ENCODE measurements around the gene DAB2.

Gene DAB2

DNA sequence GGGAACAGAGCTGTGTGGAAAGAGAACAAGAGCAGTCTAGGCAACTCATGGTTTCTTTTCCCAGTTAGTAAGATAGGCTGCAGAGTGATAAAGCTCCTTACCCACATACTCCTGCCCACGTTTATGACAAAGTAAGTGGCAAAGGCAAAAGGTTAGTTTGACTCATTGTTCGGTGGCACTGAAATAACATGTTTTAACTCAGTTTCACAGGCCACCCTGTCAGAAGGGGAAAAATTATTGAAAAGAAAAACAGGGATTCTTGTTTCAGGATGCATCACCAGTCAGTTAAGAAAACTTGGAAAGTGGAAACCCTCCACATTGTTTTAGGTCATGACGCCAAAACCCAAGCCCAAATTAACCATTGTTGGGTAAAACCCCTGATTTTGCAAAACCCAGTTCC lies 22.3 kb upstream of the DAB2 start:
- DNase-seq, result no peak

GRCh38 chr5:39446231-39446630 lies 21.5 kb upstream of the DAB2 start:
- DNase-seq, result no peak

GRCh38 chr5:39443911-39444310 lies 19.1 kb upstream of the DAB2 start:
- DNase-seq, result no peak

GRCh38 chr5:39442991-39443390 lies 18.2 kb upstream of the DAB2 start:
- no peak for DNase-seq

- no peak for DNase-seq
These were observed 17.1 kb upstream of the DAB2 start for GRCh38 chr5:39441838-39442237.

DNA sequence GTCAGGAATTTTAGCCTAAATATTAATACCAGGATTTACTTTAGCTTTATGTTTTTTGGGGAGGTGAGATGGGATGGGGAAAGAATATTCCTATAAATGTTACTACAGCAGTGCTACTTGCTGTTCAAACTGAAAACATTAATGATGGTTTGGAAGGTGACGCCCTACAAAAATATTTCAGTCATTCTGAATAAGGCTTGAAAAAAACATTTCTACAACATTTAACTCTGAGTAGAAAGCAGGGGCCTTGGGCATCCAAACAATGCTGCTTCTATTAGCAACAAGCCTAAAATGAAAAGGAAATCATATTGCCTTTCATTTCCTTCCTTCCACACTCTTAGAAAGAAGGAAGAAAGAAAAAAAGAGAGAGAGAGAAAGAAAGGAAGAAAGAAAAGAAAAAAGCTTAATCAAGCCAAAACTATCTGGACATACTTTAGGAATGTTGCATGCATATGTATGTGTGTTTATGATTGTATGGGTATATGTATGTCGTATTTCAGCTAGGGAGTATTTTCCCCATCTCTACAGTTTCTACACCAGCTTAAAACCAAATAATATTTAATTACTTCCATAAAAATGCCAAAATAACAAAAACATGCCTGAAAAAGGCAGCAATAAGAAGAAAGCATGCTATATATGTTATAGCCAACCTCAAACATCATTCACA lies 16.3 kb upstream of the DAB2 start:
- no peak for DNase-seq

- no peak for DNase-seq
These were observed 15.6 kb upstream of the DAB2 start for GRCh38 chr5:39440192-39440957.

DNA sequence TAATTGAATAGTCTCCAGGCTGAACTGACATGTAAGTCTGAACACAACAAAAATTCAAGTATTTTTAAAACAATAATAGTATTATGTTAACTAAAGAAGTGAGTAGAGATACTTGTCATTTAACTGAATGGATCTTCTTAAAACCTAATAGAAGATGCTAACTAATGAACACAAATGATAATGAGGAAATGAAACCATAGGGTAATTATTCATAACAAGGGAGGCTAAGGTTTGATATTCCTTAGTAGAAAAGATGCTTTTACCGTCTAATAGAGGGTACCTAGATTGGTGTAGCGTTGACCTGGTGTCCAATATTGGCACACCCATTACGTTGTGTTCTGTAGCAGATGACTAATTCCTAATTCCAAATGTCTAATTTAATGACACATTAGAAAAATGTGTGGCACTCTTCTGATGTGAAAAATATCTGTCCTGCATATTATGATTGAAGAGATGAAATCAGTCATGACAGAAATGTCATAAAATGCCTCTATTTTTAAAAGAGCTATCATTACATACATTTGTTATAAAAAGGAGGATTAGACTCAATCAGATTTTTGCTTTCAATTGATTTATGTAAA lies 14.9 kb upstream of the DAB2 start:
- no peak for DNase-seq

- DNase-seq, result no peak
These were observed 12.7 kb upstream of the DAB2 start for GRCh38 chr5:39437467-39437866.

DNA sequence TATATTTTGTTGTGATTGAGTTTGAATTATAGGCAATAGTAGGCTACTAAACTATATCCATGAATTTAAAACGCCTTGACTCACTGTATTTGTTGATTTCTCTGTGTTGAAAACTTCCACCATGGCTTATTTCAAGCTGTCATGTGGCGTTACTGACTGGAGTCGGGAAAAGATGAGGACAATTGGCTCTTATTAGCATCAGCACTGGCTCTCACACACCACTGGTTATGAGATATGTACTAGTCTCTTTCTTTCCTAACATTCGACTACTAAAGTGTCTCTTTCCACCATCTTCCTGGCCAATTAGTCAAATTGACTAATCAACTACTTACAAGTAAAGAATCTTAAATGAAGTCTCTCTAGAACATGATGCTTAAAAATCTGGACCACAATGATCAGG lies 9.1 kb upstream of the DAB2 start:
- no peak for DNase-seq

GRCh38 chr5:39432696-39433530 lies 8.1 kb upstream of the DAB2 start:
- DNase-seq, result no peak

- no peak for DNase-seq
These were observed 5.7 kb upstream of the DAB2 start for GRCh38 chr5:39430461-39430860.

- no peak for DNase-seq
These were observed 3.9 kb upstream of the DAB2 start for GRCh38 chr5:39428640-39429039.

GRCh38 chr5:39427633-39428032 lies 2.9 kb upstream of the DAB2 start:
- no peak for DNase-seq

DNA sequence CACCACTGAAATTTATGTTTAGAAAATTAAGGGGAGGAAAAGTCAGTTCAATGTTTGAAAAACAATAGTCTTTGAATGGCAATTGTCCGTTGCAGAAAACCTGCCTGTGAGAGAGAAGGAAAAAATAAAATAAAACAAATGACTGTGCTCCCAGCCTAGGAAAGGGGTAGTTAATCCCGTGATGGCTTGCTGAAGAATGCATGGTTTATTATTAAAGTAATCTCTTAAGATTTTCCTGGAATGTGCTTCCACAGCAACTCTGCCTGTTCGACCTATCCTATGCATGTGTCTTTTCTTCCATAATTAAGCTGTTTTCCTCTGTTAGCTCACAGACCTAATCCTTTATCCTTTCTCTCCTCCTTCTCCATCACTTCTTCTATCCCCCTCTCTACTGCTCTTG lies 2.4 kb upstream of the DAB2 start:
- DNase-seq, result no peak

- DNase-seq, result no peak
These were observed 1.9 kb upstream of the DAB2 start for GRCh38 chr5:39426746-39427105.

- no peak for DNase-seq
These were observed 1.4 kb upstream of the DAB2 start for GRCh38 chr5:39426051-39426745.

DNA sequence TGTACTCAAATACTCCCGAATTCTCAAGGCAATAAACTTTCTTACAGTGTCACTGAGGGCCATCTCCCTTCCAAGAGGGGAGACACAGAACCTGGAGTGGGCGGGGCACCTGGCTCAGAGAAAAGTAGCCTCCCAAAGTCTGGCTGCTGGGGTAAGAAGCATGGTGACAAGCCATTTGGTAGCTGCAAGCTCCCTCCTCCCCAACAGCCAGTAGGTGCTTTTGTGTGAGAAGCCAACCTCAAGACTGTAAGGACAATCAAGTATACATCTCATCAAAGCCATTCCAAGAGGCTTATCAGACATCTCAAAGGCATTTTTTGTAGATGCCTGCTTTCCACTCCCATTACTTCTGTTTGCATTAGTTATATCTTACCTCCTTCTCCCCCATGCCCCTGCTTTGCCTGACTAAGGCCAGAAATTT lies 1.4 kb downstream of the DAB2 start:
- DNase-seq, result no peak

- no peak for DNase-seq
These were observed 2.0 kb downstream of the DAB2 start for GRCh38 chr5:39422728-39423285.

GRCh38 chr5:39422036-39422606 lies 2.7 kb downstream of the DAB2 start:
- DNase-seq, result no peak

DNA sequence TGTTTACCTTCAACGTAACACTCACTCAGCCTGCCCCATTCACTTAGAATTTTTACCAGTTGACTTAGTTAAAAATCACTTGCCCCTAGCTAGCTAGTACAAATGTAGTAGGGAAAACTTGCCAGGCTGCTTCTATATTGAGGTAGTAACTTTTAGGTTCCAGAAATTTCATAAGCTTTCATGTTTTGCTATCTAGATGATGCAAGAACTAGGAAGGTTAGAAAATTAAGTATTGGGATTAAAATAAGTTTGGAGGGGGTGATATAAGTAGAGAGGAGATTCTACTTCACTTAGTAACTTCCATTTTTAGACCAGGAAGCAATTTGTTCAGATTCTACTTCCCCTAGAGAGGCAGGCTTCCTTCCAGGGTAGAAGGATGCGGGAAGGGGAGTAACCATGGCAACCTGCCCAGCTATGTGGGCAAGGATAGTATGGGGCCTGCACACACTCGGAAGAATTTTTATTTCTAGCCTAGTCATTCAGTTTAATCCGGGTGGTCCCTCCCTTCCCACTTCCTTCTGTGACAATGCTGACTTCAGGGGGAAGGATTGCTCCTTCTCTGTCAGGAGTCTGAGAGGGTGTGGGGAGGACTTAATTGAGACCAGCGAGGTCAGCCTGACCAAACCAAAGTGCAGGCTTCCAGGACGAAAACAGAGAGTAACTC lies 4.2 kb downstream of the DAB2 start:
- no peak for DNase-seq

DNA sequence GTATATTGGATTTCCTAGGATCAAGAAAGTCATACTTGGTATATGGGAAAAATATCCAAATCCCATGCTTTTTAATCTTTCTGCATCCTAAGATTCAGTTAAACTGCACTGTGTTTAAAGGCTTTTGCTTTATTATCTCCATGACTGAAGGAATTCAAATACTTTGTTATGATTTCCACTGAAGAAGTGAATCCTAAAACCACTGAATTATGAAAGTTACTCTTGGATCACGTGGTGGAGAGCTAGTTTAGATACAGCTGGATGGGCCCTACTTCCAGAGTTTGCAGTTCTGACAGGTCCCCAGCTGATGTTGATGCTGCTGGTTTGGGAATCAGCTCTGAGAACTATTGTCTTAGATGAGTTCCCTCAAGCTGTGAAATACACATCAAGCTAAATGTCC lies 5.0 kb downstream of the DAB2 start:
- DNase-seq, result no peak
